ENCODE data around the gene FGF14.

Gene FGF14

DNA sequence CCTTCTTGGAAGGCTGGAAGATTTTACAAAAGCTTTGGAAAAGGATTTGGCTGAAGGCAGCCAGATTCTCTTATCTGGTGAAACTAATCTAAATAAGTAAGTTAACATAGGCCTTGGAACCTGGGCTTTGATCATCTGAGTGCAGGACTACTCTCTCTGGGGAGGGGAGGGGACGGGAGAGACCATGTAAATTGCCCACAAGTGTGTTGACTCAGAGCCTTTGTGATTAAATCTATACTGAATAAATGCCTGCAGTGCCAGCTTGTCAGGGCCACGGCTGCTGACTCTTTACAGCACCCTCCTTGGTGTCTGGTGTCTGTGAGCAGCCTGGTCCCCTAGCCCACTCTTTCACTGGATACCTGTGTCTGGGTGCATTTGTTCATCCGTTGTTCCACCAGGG, 698.0 kb downstream of the FGF14 start:
- DNase-seq, result no peak

DNA sequence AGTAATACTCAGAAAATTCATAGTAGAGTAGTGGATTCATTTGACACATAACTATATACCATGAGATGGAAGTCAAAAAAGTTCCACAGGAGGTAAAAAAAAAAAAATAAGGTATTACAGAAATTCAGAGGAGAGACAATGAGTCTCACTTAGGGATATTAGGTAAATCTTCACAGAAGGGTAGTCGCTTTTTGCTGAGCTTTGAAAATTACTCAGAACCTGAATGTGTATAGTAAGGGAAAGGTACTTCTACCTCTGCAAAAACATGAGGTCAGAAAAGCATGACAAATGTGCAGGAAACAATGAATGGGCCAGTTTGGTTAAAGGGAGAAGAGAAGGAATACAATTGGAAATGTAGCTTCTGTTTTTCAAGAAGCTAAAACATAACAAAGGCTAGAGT, 698.8 kb downstream of the FGF14 start:
- DNase-seq, result no peak

DNA sequence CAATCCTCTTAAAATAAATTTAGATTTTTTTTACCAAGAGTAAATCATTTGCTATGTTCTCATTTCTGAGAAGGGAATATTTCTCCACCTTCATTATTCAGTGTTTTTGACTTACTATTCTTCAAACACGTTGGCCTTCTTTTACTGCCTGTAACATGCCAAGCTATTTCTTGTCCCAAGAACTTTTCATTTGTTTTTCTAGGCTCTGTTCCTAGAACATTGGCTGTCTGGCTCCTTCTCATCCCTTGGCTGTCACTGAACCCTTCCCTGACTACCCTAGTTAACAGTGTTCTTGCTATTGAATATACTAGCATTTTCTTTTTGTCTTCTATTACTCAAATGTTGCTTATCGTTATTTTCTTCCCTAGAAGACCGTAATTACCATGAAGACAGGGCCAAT, 701.2 kb downstream of the FGF14 start:
- DNase-seq, result no peak

DNA sequence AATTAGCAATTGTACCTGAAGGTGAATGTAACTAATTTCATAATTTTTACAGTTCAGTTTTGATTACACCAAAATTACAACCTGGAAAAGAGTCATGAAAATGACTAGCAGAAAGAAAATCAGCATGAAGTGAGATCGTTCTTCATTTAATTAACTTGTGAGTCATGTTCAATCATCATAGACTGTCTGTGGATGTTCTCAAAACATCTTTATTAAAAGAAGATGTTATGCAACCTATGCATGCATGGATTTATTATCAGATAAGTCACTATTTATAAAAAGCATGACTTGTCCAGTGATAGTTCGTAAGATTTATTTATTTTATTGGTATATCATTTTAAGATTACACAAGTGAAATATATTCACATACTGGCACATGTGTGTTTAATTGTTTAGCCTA, 703.4 kb downstream of the FGF14 start:
- DNase-seq, result no peak

DNA sequence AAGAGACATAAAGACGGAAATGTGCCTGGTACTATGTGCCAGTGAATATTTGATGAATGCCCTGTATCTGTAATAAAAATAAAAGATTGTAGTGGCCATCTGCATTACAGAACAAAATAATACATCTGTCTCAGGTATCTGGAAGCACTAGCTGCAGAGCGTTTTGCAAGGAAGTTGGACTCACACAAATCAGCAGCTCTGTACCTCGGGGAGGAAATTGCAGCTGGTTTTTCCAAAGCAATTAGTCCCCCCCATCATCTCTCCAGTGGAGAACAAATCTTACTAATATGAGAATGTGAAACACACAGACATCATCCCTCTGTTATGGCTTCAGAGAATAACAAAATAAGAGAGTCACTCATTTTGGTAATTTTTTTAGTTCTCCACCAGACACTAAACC, 704.1 kb downstream of the FGF14 start:
- no peak for DNase-seq

DNA sequence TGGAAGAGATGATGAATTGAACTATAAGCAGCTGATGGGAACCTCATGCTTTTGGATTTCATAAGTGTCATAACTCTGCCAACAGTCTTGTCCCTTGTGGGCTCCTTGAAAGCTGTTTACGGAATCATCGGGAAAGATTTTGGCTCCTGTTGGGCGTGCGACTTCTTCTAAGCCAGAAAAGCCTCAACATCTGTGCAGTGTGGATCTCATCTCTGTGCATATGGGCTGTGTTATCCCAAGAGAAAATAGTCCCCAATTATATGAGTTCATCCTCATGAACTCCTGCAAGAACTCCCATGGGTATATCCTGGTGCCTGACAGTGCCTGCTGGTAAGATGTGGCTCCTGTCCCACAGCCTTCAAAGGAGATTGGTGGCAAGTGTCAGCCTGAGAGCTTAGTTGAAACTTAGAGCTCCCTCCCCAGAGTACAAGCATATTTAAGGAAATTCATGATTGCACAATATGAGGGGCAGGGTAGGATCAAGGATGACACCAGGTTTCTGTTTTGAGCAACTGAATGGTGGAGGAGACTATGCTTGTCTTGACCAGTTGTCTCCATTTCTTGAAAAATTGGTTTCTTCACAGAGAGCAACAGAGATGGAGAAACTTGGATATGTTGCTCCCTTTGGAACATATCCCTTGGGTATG, 705.9 kb downstream of the FGF14 start:
- DNase-seq, result no peak

DNA sequence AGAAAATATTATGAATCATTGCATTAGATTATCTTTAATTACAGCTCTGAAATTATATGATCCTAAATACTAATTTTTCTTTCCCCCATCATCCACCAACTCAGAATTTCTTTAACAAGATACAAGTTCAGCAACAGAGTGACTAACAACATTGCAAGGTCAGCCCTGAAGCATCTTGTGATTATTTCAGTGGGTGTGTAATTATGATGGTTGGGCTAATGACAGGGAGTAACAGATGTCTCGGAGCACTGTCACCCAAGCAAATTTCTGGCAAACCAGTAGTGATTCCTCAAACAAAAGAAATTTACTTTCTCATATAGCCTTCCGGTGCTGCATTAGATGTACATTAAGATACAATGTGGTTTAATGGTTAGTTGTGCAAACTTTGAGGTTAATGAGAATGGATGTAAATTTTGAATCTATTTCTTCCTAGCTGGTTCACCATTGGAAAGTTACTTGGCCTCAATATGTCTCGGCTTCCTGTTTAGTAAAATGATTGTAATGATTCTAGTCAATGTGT, 710.4 kb downstream of the FGF14 start:
- no peak for DNase-seq

DNA sequence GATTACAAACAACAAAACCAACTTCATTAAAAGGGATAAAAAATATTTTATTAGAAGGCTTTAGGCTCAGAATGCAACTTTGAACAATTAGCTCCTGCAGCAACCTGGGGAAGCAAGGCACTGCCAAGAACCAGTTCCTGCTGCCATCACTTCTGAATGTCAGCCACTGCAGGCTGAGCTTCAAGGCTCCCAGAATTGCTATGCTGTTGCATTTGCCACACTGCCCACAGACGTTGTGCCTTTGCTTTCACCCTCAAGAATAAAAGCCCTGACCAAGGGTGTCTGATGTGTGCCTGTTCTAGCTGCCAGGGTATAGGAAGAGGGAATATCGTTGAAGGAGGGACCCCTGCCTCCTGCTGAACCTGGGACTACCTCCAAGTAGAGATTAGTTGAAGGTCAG, 711.0 kb downstream of the FGF14 start:
- no peak for DNase-seq

DNA sequence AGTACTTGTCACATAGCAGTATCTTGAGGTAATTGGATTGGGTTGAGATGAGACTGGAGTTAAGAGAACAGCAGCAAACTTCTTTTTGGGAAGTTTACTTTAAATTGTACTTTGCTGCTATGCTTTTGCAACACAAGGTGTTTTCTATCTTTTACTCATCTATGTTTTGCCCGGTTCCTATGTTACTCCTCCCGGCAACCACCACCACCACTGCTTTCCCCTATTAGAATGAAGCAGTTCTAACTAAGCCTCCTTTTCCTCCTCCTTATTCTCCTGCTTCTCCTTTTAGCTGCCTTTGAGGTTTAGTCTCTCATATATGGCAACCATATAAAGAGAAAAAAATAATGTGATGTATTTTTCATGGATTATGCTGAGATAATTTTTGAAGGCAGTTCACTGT, 715.8 kb downstream of the FGF14 start:
- no peak for DNase-seq

DNA sequence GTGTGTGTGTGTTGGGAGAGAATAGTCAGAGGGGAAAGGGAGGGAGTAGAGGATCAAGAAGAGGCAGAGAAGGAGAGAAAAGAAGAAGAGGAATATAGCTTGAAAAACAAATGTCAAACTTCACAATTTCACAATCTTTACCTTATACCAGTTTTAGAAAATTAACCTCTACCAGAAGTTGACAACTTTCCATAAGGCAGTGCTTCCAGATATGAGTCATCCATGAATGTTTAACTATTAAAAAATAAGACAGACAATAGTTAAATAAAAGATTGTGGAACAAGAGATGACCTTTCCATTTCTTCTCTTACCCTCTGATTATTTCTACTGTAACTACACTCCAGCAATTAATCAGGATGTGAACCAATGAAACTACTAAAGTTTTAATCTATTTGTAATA, 720.0 kb downstream of the FGF14 start:
- no peak for DNase-seq

DNA sequence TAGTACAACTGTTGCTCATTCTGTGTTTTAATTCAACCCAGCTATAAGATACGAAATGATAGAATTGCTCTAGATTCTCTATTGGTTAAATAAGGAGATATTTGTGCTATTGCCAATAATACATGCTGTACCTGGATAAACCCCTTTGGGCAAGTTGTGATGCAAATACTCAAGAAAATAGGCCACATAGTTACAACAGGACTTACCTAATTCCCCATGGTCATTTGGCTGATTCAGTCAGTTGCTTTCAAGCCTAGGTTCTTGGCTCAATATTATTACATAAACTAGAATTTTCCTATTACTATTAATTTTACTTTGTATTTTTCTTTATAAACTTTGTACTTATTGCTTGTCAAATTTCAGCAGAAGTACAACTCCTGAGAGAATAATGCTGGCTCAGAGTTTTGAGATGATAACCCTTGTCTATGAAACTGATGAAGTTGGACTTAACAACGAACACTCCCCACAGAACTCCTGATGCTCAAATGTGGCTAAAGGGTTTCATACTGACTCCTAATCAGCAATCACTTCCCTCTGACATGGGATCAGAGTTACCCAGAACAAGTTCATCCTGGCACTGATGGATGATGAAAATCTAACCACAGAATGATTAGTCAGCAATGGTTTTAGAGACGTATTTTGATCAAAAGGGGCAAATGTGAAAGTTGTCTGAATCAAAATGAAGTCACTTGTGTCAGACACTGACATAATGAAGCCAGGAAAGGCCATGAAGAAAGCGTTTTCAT, 728.3 kb downstream of the FGF14 start:
- no peak for DNase-seq

DNA sequence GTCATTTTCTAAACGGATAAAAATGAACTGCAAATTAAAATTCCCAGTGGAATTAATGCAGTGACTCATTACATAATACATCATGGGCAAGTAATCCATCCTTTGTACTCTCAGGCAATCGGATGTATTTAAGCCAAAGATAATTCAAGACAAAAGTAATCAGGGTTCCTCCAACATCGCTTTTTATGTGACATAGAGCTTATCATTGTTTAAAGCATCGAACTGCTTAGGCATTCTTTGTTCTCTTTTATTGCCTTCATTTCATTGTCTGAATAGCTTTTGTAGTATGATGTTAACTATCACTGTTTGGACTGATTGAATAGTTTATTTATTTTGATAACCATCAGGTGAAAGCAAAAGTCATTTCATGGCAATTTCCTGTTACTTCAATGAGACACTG, 740.0 kb downstream of the FGF14 start:
- DNase-seq, result no peak
